Measurements from ENCODE around the gene FCGR3A. TPM values are rescaled to one million over a fixed set of nuclear protein-coding genes. Genes with fewer than 3 reads are reported as not detected.

Gene FCGR3A
- polyA plus RNA-seq, 3 donors from 2014 or later = 491 to 1,637 (median 1,471) TPM

- Mint-ChIP-seq H3K4me1 (peaks cover 5 to 19% of the 10 kb centered on the region in 2 donors), H3K27ac (no peak overlapping the region), H3K27me3 (ENCODE audit: low read depth in 3 of 3) (peaks cover 2 to 7% (median 6%) of the 10 kb centered on the region in 3 donors), H3K9me3 (no peaks in the 10 kb centered on the region), H3K4me3 (no peak overlapping the region), H3K36me3 (no peaks in the 10 kb centered on the region)
- DNase-seq = no peak
These were observed 51.7 kb downstream of the FCGR3A start for GRCh38 chr1:161497961-161498360.

GRCh38 chr1:161495490-161495889, 54.1 kb downstream of the FCGR3A start:
- Mint-ChIP-seq H3K4me1 (peaks cover 12 to 32% of the 10 kb centered on the region in 2 donors), H3K36me3 (no peaks in the 10 kb centered on the region), H3K27me3 (ENCODE audit: low read depth in 3 of 3) (peaks cover 4 to 11% (median 9%) of the 10 kb centered on the region in 3 donors), H3K4me3 (no peak overlapping the region), H3K27ac (no peak overlapping the region), H3K9me3 (no peaks in the 10 kb centered on the region)
- no peak for DNase-seq

- Mint-ChIP-seq H3K27me3 (ENCODE audit: low read depth in 3 of 3) (peaks cover 0 to 13% (median 9%) of the 10 kb centered on the region in 3 donors), H3K27ac (no peak overlapping the region), H3K9me3 (no peaks in the 10 kb centered on the region), H3K4me3 (no peak overlapping the region), H3K4me1 (peaks cover 7 to 22% of the 10 kb centered on the region in 2 donors), H3K36me3 (no peaks in the 10 kb centered on the region)
- DNase-seq = no peak
These were observed 55.4 kb downstream of the FCGR3A start for GRCh38 chr1:161494091-161494735.

GRCh38 chr1:161492827-161493226, 56.8 kb downstream of the FCGR3A start:
- H3K27ac Mint-ChIP-seq = peak overlapping the region in 1 of 6 donors; percentile 41
- DNase-seq = no peak
- no peak overlapping the region for H3K4me3 Mint-ChIP-seq
- peaks cover 7 to 15% of the 10 kb centered on the region in 2 donors for H3K4me1 Mint-ChIP-seq
- no peaks in the 10 kb centered on the region for H3K36me3 Mint-ChIP-seq
- peaks cover 0 to 13% (median 13%) of the 10 kb centered on the region in 3 donors for H3K27me3 Mint-ChIP-seq (ENCODE audit: low read depth in 3 of 3)
- H3K9me3 Mint-ChIP-seq = no peaks in the 10 kb centered on the region

Other genes with a start within 250 kb of the FCGR3A start
- not detected for gene MPZ, start 239.8 kb downstream of the FCGR3A start, polyA plus RNA-seq
- 100 to 1,000 TPM; 260 to 415 (median 324) TPM for gene SDHC, start 235.4 kb downstream of the FCGR3A start, polyA plus RNA-seq
- not detected for gene CFAP126, start 181.9 kb downstream of the FCGR3A start, polyA plus RNA-seq
- 1 to 10 TPM in 2 of 3 donors, under 1 TPM in 1; 0.71 to 5.2 (median 2.1) TPM for gene FCGR2A, start 44.4 kb downstream of the FCGR3A start, polyA plus RNA-seq
- gene HSPA6, start 25.3 kb downstream of the FCGR3A start, polyA plus RNA-seq = 1 to 10 TPM in 2 of 3 donors, under 1 TPM in 1; 0.61 to 8.8 (median 6.9) TPM
- 10 to 100 TPM in 1 of 3 donors, 1 to 10 TPM in 2; 6.3 to 14.9 (median 8.8) TPM for gene FCGR3B, start 81.4 kb upstream of the FCGR3A start, polyA plus RNA-seq
- gene FCGR2B, start 113.3 kb upstream of the FCGR3A start, polyA plus RNA-seq = 10 to 100 TPM in 1 of 3 donors, 1 to 10 TPM in 2; 1.9 to 21.0 (median 8.6) TPM
- under 1 TPM; 0.36 to 0.48 (median 0.42) TPM for gene FCRLA, start 157.4 kb upstream of the FCGR3A start, polyA plus RNA-seq
- 10 to 100 TPM in 2 of 3 donors, 1 to 10 TPM in 1; 6.7 to 14.6 (median 10.6) TPM for gene FCRLB, start 171.7 kb upstream of the FCGR3A start, polyA plus RNA-seq
- gene DUSP12, start 200.0 kb upstream of the FCGR3A start, polyA plus RNA-seq = 100 to 1,000 TPM in 1 of 3 donors, 10 to 100 TPM in 2; 69.5 to 104 (median 71.7) TPM
- gene ATF6, start 216.5 kb upstream of the FCGR3A start, polyA plus RNA-seq = 10 to 100 TPM; 10.3 to 14.2 (median 11.0) TPM